Panc1 (cell line): ENCODE results near the gene FOXN4. TPM values are rescaled to one million over a fixed set of nuclear protein-coding genes. Genes with fewer than 3 reads are reported as not detected.

Experiments used
- ATAC-seq: fragments of 200-7000 bp; cut with Tn5 transposase; 2 replicates; pipeline ENCODE4 v1.9.1; 2020; ENCODE audit warnings: mild to moderate bottlenecking, moderate library complexity
- BruUV-seq: library from RNA; stranded (reverse); fragments of 400-500 nt; replicated peaks from 2 replicates; lab custom pipeline; 2021; lab: Mats Ljungman, UMichigan
- CTCF ChIA-PET: fragments of 300-600 bp; sonication (Branson Sonifier 250); formaldehyde crosslinking; loops from one replicate; lab custom pipeline; 2022; ENCODE audit warnings: antibody characterized with exemption; lab: Charles Lee
- POLR2A ChIA-PET: fragments of 300-600 bp; sonication (Branson Sonifier 250); formaldehyde crosslinking; loops from one replicate; lab custom pipeline; 2022; ENCODE audit warnings: antibody characterized with exemption; lab: Charles Lee
- DNase-seq: peaks from one replicate; pipeline ENCODE4 v3.0.0-alpha.2; 2010; ENCODE audit warnings: low read depth, low spot score
- H3K27ac ChIP-seq: 2 replicates; pipeline ENCODE4 v1.5.1; 2011; ENCODE audit warnings: mild to moderate bottlenecking, low read length, inconsistent platforms
- H3K27me3 ChIP-seq: fragments of 200-500 bp; sonication (Bioruptor generic); 2 replicates; pipeline ENCODE4 v1.6.0; 2014; ENCODE audit warnings: low read length, inconsistent platforms; ENCODE audit not compliant: control insufficient read depth, insufficient read depth
- H3K36me3 ChIP-seq: fragments of 200-500 bp; sonication (Bioruptor generic); 2 replicates; pipeline ENCODE4 v1.5.1; 2014; ENCODE audit warnings: inconsistent platforms, mild to moderate bottlenecking, low read length, moderate library complexity; ENCODE audit not compliant: control insufficient read depth, insufficient read depth
- H3K4me1 ChIP-seq: 2 replicates; pipeline ENCODE4 v1.5.1; 2011; ENCODE audit warnings: inconsistent platforms, mild to moderate bottlenecking, low read length, moderate library complexity; ENCODE audit not compliant: control insufficient read depth, insufficient read depth
- H3K4me3 ChIP-seq, 2 experiments: 2 replicates each; pipeline ENCODE4 v1.5.1; 2011 to 2012; ENCODE audit warnings: low read depth in 2 of 2, low read length in 2 of 2, mild to moderate bottlenecking in 2 of 2, inconsistent platforms in 1 of 2, moderate library complexity in 1 of 2
- H3K9me3 ChIP-seq: fragments of 200-500 bp; sonication (Bioruptor generic); 2 replicates; pipeline ENCODE4 v1.5.1; 2014; ENCODE audit warnings: low read depth, mild to moderate bottlenecking, inconsistent platforms, low read length, moderate library complexity; ENCODE audit not compliant: control insufficient read depth, insufficient read depth
- CTCF ChIP-seq: fragments of 450-650 bp; IDR thresholded peaks from 2 replicates; pipeline ENCODE4 v1.5.1; 2017; ENCODE audit warnings: mild to moderate bottlenecking
- POLR2AphosphoS5 ChIP-seq: IDR thresholded peaks from 2 replicates; pipeline ENCODE4 v1.6.1; 2012; ENCODE audit warnings: mild to moderate bottlenecking, low read depth, low read length, moderate library complexity
- REST ChIP-seq, 2 experiments: IDR thresholded peaks; 2 replicates each; pipeline ENCODE4 v1.6.1; 2011 to 2012; ENCODE audit warnings: low read depth in 2 of 2, control low read depth in 1 of 2, low read length in 1 of 2, mild to moderate bottlenecking in 1 of 2, moderate library complexity in 1 of 2; ENCODE audit not compliant: insufficient read depth in 1 of 2
- SIN3A ChIP-seq: IDR thresholded peaks from 2 replicates; pipeline ENCODE4 v1.6.1; 2012; ENCODE audit warnings: low read depth, mild to moderate bottlenecking, low read length, moderate library complexity, borderline replicate concordance; ENCODE audit not compliant: insufficient read depth
- TCF7L2 ChIP-seq: IDR thresholded peaks from 2 replicates; pipeline ENCODE4 v1.6.1; 2011; ENCODE audit warnings: mild to moderate bottlenecking, low read depth, low read length, inconsistent platforms
- in situ Hi-C: cut with HindIII; loops from 2 replicates; pipeline ENCODE4 v1.10.0; 2016; ENCODE audit warnings: low sequenced_read_pairs, low pct_unique_long_range_greater_than_20kb
- intact Hi-C: fragments of 100-400 bp; cut with micrococcal nuclease; formaldehyde crosslinking; loops from one replicate; pipeline ENCODE4 v1.10.0; 2022; ENCODE audit not compliant: unreplicated experiment
- total RNA-seq: library from RNA; stranded (reverse); gene quantifications from one replicate; pipeline ENCODE4 v1.2.1, GENCODE V29; 2021; ENCODE audit not compliant: unreplicated experiment

FOXN4 gene
- total RNA-seq, 1 experiment from 2014 or later, result 0.08 TPM

- no TSS peak for BruUV-seq
- no peaks in the 10 kb centered on the region for H3K27me3 ChIP-seq
- DNase-seq (no peak), ATAC-seq (no peak)
- H3K9me3 ChIP-seq, result no peaks in the 10 kb centered on the region
- TF ChIP-seq TCF7L2 (no peak), POLR2AphosphoS5 (no peak)
- H3K27ac ChIP-seq, result no peak overlapping the region
- ChIA-PET POLR2A (interaction anchor here (0.9 kb wide), 1 partner anchor 10 kb away, joined by 4 read pairs; no protein-coding TSS in a partner anchor), CTCF (interaction anchor here (0.6 kb wide), 1 partner anchor 81 kb away, joined by 12 read pairs; no protein-coding TSS in a partner anchor)
- in situ Hi-C loops (no loop called here), intact Hi-C loops (no loop called here)
- H3K4me1 ChIP-seq, result no peaks in the 10 kb centered on the region
- no peaks in the 10 kb centered on the region for H3K36me3 ChIP-seq
- no peak overlapping the region for H3K4me3 ChIP-seq
These were observed 34.7 kb downstream of the FOXN4 start for GRCh38 chr12:109274381-109274780.

GRCh38 chr12:109273354-109273753, 35.7 kb downstream of the FOXN4 start:
- BruUV-seq, result no TSS peak
- TF ChIP-seq CTCF, result no peak
- no peak for TF ChIP-seq TCF7L2
- TF ChIP-seq POLR2AphosphoS5, result no peak
- TF ChIP-seq SIN3A, result no peak
- TF ChIP-seq REST (IDR thresholded peaks at IDR 0.05; ENCODE audit: insufficient read depth in 1 of 2, low read depth in 2 of 2, low read length in 1 of 2), result no peak
- no peaks in the 10 kb centered on the region for H3K27me3 ChIP-seq
- H3K36me3 ChIP-seq, result no peaks in the 10 kb centered on the region
- ATAC-seq (no peak), DNase-seq (no peak)
- no peak overlapping the region for H3K4me3 ChIP-seq
- H3K4me1 ChIP-seq, result no peaks in the 10 kb centered on the region
- no peak overlapping the region for H3K27ac ChIP-seq
- intact Hi-C loops, result no loop called here
- POLR2A ChIA-PET, result no interaction called here
- in situ Hi-C loops, result no loop called here
- H3K9me3 ChIP-seq, result no peaks in the 10 kb centered on the region
- CTCF ChIA-PET, result no interaction called here

- H3K9me3 ChIP-seq, result no peaks in the 10 kb centered on the region
- CTCF ChIA-PET, result no interaction called here
- H3K4me1 ChIP-seq, result no peaks in the 10 kb centered on the region
- no peak overlapping the region for H3K4me3 ChIP-seq
- no peaks in the 10 kb centered on the region for H3K36me3 ChIP-seq
- ATAC-seq (no peak), DNase-seq (no peak)
- TF ChIP-seq CTCF, result no peak
- no peak for TF ChIP-seq REST (IDR thresholded peaks at IDR 0.05; ENCODE audit: insufficient read depth in 1 of 2, low read depth in 2 of 2, low read length in 1 of 2)
- TF ChIP-seq TCF7L2, result no peak
- no peak for TF ChIP-seq POLR2AphosphoS5
- TF ChIP-seq SIN3A, result no peak
- no peak overlapping the region for H3K27ac ChIP-seq
- POLR2A ChIA-PET, result no interaction called here
- H3K27me3 ChIP-seq, result no peaks in the 10 kb centered on the region
- no TSS peak for BruUV-seq
- intact Hi-C loops (no loop called here), in situ Hi-C loops (no loop called here)
These were observed 37.7 kb downstream of the FOXN4 start for GRCh38 chr12:109271418-109271817.
